Trophoblast cell (in vitro differentiated cells and primary cell): Measurements from ENCODE around the gene DNASE1L2.

ENCODE experiments used
- DNase-seq, 2 donors: peaks; one replicate each; pipeline ENCODE4 v3.0.0-alpha.2; 2016
- H2AFZ ChIP-seq: 2 replicates; pipeline ENCODE4 v1.6.1; 2013; ENCODE audit warnings: low read length, moderate library complexity, mild to moderate bottlenecking; ENCODE audit not compliant: insufficient read depth, poor library complexity
- H2AK5ac ChIP-seq: 2 replicates; pipeline ENCODE4 v1.6.1; 2013; ENCODE audit warnings: mild to moderate bottlenecking, low read length
- H2BK120ac ChIP-seq: 2 replicates; pipeline ENCODE4 v1.6.1; 2013; ENCODE audit warnings: low read length, mild to moderate bottlenecking, moderate library complexity; ENCODE audit not compliant: insufficient read depth, poor library complexity
- H2BK12ac ChIP-seq: 2 replicates; pipeline ENCODE4 v1.6.1; 2013; ENCODE audit warnings: mild to moderate bottlenecking, low read length, moderate library complexity
- H2BK5ac ChIP-seq: 2 replicates; pipeline ENCODE4 v1.6.1; 2013; ENCODE audit warnings: low read length, low read depth, moderate library complexity, mild to moderate bottlenecking; ENCODE audit not compliant: poor library complexity
- H3K14ac ChIP-seq: 2 replicates; pipeline ENCODE4 v1.6.1; 2013; ENCODE audit warnings: mild to moderate bottlenecking, low read length
- H3K18ac ChIP-seq: 2 replicates; pipeline ENCODE4 v1.6.1; 2013; ENCODE audit warnings: mild to moderate bottlenecking, low read length
- H3K23ac ChIP-seq: 2 replicates; pipeline ENCODE4 v1.6.1; 2013; ENCODE audit warnings: low read length
- H3K27ac ChIP-seq: 2 replicates; pipeline ENCODE4 v1.5.1; 2013; ENCODE audit warnings: low read depth, mild to moderate bottlenecking, inconsistent platforms, low read length, moderate library complexity
- H3K27me3 ChIP-seq: 2 replicates; pipeline ENCODE4 v1.6.1; 2013; ENCODE audit warnings: inconsistent platforms, mild to moderate bottlenecking, low read length, moderate library complexity; ENCODE audit not compliant: insufficient read depth
- H3K36me3 ChIP-seq, 2 experiments: 1 replicate in 1 of 2; 2 replicates in 1 of 2; pipeline ENCODE4 v1.6.1; 2013; ENCODE audit warnings: low read length in 2 of 2, mild to moderate bottlenecking in 2 of 2, moderate library complexity in 1 of 2; ENCODE audit not compliant: insufficient read depth in 2 of 2, control insufficient read depth in 1 of 2
- H3K4ac ChIP-seq: 2 replicates; pipeline ENCODE4 v1.6.1; 2013; ENCODE audit warnings: low read depth, mild to moderate bottlenecking, low read length, moderate library complexity
- H3K4me1 ChIP-seq, 2 experiments: 1 replicate in 1 of 2; 2 replicates in 1 of 2; pipeline ENCODE4 v1.6.1; 2013; ENCODE audit warnings: low read length in 2 of 2, mild to moderate bottlenecking in 2 of 2, moderate library complexity in 1 of 2; ENCODE audit not compliant: insufficient read depth in 2 of 2, control insufficient read depth in 1 of 2
- H3K4me2 ChIP-seq: 2 replicates; pipeline ENCODE4 v1.6.1; 2013; ENCODE audit warnings: inconsistent platforms, mild to moderate bottlenecking, low read length, moderate library complexity
- H3K4me3 ChIP-seq: 2 replicates; pipeline ENCODE4 v1.5.1; 2013; ENCODE audit warnings: mild to moderate bottlenecking, low read depth, low read length, inconsistent platforms
- H3K79me1 ChIP-seq: one replicate; pipeline ENCODE4 v1.6.1; 2013; ENCODE audit warnings: low read length
- H3K79me2 ChIP-seq: 2 replicates; pipeline ENCODE4 v1.6.1; 2013; ENCODE audit warnings: low read length, mild to moderate bottlenecking; ENCODE audit not compliant: control insufficient read depth, insufficient read depth, poor library complexity
- H3K9ac ChIP-seq: 2 replicates; pipeline ENCODE4 v1.6.1; 2013; ENCODE audit warnings: mild to moderate bottlenecking, low read length
- H3K9me3 ChIP-seq: 2 replicates; pipeline ENCODE4 v1.6.1; 2013; ENCODE audit warnings: low read depth, mild to moderate bottlenecking, control low read depth, inconsistent platforms, low read length; ENCODE audit not compliant: insufficient read depth
- H4K12ac ChIP-seq: 2 replicates; pipeline ENCODE4 v1.6.1; 2013; ENCODE audit warnings: low read depth, mild to moderate bottlenecking, low read length, moderate library complexity
- H4K8ac ChIP-seq: 2 replicates; pipeline ENCODE4 v1.6.1; 2013; ENCODE audit warnings: low read depth, mild to moderate bottlenecking, low read length, moderate library complexity
- H4K91ac ChIP-seq: one replicate; pipeline ENCODE4 v1.6.1; 2013; ENCODE audit warnings: low read depth, mild to moderate bottlenecking, low read length, moderate library complexity
- WGBS: extraction: QIAGEN DNeasy Blood & Tissue Kit; methylation state at CpG from one replicate; pipeline ENCODE4 v1.1.7; 2013; ENCODE audit warnings: missing lambda C conversion rate; ENCODE audit not compliant: insufficient read length, insufficient coverage; ENCODE audit errors: extremely low coverage; 5-methylcytosine and 5-hydroxymethylcytosine counted together

DNASE1L2 gene

GRCh38 chr16:2229091-2229490, 7.2 kb upstream of the DNASE1L2 start:
- Histone ChIP-seq H3K14ac (no peak overlapping the region), H3K79me2 (peaks cover 10% of the 10 kb centered on the region), H3K4me1 (peaks cover 0 to 8% of the 10 kb centered on the region in 2 experiments), H3K79me1 (no peaks in the 10 kb centered on the region), H3K27ac (no peak overlapping the region), H3K4me2 (no peak overlapping the region), H3K18ac (no peak overlapping the region), H4K8ac (no peak overlapping the region), H2AFZ (no peak overlapping the region), H2BK12ac (no peak overlapping the region), H3K9me3 (peaks cover 4% of the 10 kb centered on the region), H2BK120ac (no peak overlapping the region), H3K9ac (no peak overlapping the region), H4K91ac (no peak overlapping the region), H2AK5ac (no peak overlapping the region), H2BK5ac (no peak overlapping the region), H4K12ac (no peak overlapping the region), H3K27me3 (no peaks in the 10 kb centered on the region), H3K4ac (no peak overlapping the region), H3K23ac (no peak overlapping the region), H3K36me3 (peaks cover 56 to 66% of the 10 kb centered on the region in 2 experiments), H3K4me3 (no peak overlapping the region)
- no peak for DNase-seq
- no CpG with 5 or more reads among the region's 12 CpGs for WGBS

GRCh38 chr16:2229632-2230250, 6.5 kb upstream of the DNASE1L2 start:
- DNase-seq, result no peak
- Histone ChIP-seq H4K91ac (no peak overlapping the region), H3K18ac (no peak overlapping the region), H2BK12ac (no peak overlapping the region), H4K8ac (no peak overlapping the region), H3K23ac (no peak overlapping the region), H2AK5ac (no peak overlapping the region), H2BK120ac (no peak overlapping the region), H3K4me2 (no peak overlapping the region), H3K14ac (no peak overlapping the region), H3K79me2 (peaks cover 5% of the 10 kb centered on the region), H3K36me3 (peaks cover 63 to 72% of the 10 kb centered on the region in 2 experiments), H3K4ac (no peak overlapping the region), H2BK5ac (no peak overlapping the region), H3K4me1 (peaks cover 0 to 5% of the 10 kb centered on the region in 2 experiments), H2AFZ (no peak overlapping the region), H3K27me3 (no peaks in the 10 kb centered on the region), H3K27ac (no peak overlapping the region), H3K79me1 (no peaks in the 10 kb centered on the region), H4K12ac (no peak overlapping the region), H3K9ac (no peak overlapping the region), H3K4me3 (no peak overlapping the region), H3K9me3 (peaks cover 4% of the 10 kb centered on the region)
- no CpG with 5 or more reads among the region's 23 CpGs for WGBS

- no CpG with 5 or more reads among the region's 13 CpGs for WGBS
- Histone ChIP-seq H3K79me2 (peaks cover 2% of the 10 kb centered on the region), H4K12ac (no peak overlapping the region), H3K79me1 (no peaks in the 10 kb centered on the region), H3K4me1 (peaks cover 0 to 5% of the 10 kb centered on the region in 2 experiments), H2AK5ac (no peak overlapping the region), H4K91ac (no peak overlapping the region), H4K8ac (no peak overlapping the region), H3K27ac (no peak overlapping the region), H3K18ac (no peak overlapping the region), H3K9me3 (peaks cover 7% of the 10 kb centered on the region), H2BK5ac (no peak overlapping the region), H3K4ac (no peak overlapping the region), H3K36me3 (peaks cover 67 to 78% of the 10 kb centered on the region in 2 experiments), H3K14ac (no peak overlapping the region), H2AFZ (no peak overlapping the region), H3K4me3 (no peak overlapping the region), H3K9ac (no peak overlapping the region), H2BK120ac (no peak overlapping the region), H3K27me3 (no peaks in the 10 kb centered on the region), H3K4me2 (no peak overlapping the region), H2BK12ac (no peak overlapping the region), H3K23ac (no peak overlapping the region)
- DNase-seq, result no peak
Observed at GRCh38 chr16:2230376-2230775, 5.9 kb upstream of the DNASE1L2 start.

- Histone ChIP-seq H3K9ac (no peak overlapping the region), H3K23ac (no peak overlapping the region), H3K4me1 (peaks cover 3 to 10% of the 10 kb centered on the region in 2 experiments), H2BK12ac (no peak overlapping the region), H4K8ac (no peak overlapping the region), H2BK5ac (no peak overlapping the region), H2AK5ac (no peak overlapping the region), H3K4ac (no peak overlapping the region), H4K12ac (no peak overlapping the region), H3K79me2 (peaks cover 2% of the 10 kb centered on the region), H3K9me3 (peaks cover 8% of the 10 kb centered on the region), H3K27ac (no peak overlapping the region), H3K79me1 (no peaks in the 10 kb centered on the region), H3K36me3 (peaks cover 74 to 86% of the 10 kb centered on the region in 2 experiments), H3K4me3 (no peak overlapping the region), H4K91ac (no peak overlapping the region), H2BK120ac (no peak overlapping the region), H3K4me2 (no peak overlapping the region), H3K14ac (no peak overlapping the region), H3K18ac (no peak overlapping the region), H3K27me3 (peaks cover 2% of the 10 kb centered on the region), H2AFZ (no peak overlapping the region)
- no CpG with 5 or more reads among the region's 29 CpGs for WGBS
- DNase-seq, result no peak
Observed at GRCh38 chr16:2231016-2231931, 5.0 kb upstream of the DNASE1L2 start.
